Stomach smooth muscle (tissue), 2 donors: ENCODE data around the gene TMPRSS6.

Experiments used
- H3K27ac ChIP-seq: one replicate; pipeline ENCODE4 v1.7.0; 2013; ENCODE audit warnings: mild to moderate bottlenecking, low read length, inconsistent platforms
- H3K27me3 ChIP-seq, 2 donors: one replicate each; pipeline ENCODE4 v1.7.0; 2013; ENCODE audit warnings: low read length in 2 of 2; ENCODE audit not compliant: insufficient read depth in 2 of 2, control insufficient read depth in 1 of 2
- H3K36me3 ChIP-seq, 2 donors: one replicate each; pipeline ENCODE4 v1.7.0; 2013; ENCODE audit warnings: low read length in 2 of 2; ENCODE audit not compliant: control insufficient read depth in 2 of 2, insufficient read depth in 2 of 2
- H3K4me1 ChIP-seq: one replicate; pipeline ENCODE4 v1.7.0; 2013; ENCODE audit warnings: low read length; ENCODE audit not compliant: control insufficient read depth, insufficient read depth
- H3K4me3 ChIP-seq, 2 donors: one replicate each; pipeline ENCODE4 v1.7.0; 2013; ENCODE audit warnings: low read length in 2 of 2
- H3K9ac ChIP-seq, 2 donors: one replicate each; pipeline ENCODE4 v1.7.0; 2013; ENCODE audit warnings: low read length in 2 of 2, mild to moderate bottlenecking in 1 of 2
- H3K9me3 ChIP-seq, 2 donors: one replicate each; pipeline ENCODE4 v1.7.0; 2013; ENCODE audit warnings: low read length in 2 of 2; ENCODE audit not compliant: control insufficient read depth in 2 of 2
- donor health status: healthy.
- donor health status: Pancreatic carcinoma.

TMPRSS6 gene

DNA sequence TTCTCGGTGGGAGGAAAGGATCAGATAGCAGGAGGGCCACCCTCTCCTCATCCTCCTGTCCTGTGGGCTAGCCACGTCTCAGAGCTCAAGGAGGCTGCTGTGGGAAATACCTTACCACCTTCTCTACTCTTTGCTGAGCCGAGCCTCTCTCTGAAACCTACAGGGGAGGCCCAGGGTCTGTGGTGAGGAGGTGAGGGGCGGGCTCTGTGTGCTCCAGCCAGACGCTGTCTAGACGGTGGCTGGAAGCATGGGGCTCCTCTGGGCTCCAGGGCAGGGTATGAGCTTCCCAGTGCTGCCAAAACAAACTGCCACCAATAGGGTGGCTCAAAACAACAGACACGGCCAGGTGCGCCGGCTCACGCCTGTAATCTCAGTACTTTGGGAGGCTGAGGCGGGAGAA, 5.5 kb upstream of the TMPRSS6 start:
- no peaks in the 10 kb centered on the region for H3K36me3 ChIP-seq
- no peak overlapping the region for H3K27ac ChIP-seq
- H3K4me1 ChIP-seq: no peaks in the 10 kb centered on the region
- H3K27me3 ChIP-seq: peaks cover 0 to 15% of the 10 kb centered on the region in 2 donors
- H3K9ac ChIP-seq: no peak overlapping the region
- H3K9me3 ChIP-seq: no peaks in the 10 kb centered on the region
- no peak overlapping the region for H3K4me3 ChIP-seq

DNA sequence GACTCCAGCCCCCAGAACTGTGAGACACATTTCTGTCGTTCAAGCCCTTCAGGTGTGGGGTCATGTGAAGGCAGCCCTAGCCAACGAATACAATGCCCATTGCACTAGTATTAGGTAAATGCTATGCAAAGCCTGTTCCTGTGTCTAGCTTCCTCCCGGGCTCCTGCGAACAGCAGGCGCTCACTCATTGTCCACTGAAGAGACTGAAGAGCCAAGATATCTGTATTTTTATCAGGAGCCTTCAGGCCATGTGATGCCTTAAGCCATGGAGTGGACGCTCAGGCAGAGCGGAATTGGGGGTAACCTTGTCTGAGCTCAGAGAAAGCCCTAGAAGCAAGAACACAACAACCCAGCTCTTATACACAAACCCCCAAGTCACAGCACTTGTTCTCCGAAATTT, 4.2 kb upstream of the TMPRSS6 start:
- peaks cover 0 to 15% of the 10 kb centered on the region in 2 donors for H3K27me3 ChIP-seq
- H3K36me3 ChIP-seq: no peaks in the 10 kb centered on the region
- H3K4me1 ChIP-seq: no peaks in the 10 kb centered on the region
- H3K27ac ChIP-seq: no peak overlapping the region
- H3K4me3 ChIP-seq: no peak overlapping the region
- no peak overlapping the region for H3K9ac ChIP-seq
- no peaks in the 10 kb centered on the region for H3K9me3 ChIP-seq

DNA sequence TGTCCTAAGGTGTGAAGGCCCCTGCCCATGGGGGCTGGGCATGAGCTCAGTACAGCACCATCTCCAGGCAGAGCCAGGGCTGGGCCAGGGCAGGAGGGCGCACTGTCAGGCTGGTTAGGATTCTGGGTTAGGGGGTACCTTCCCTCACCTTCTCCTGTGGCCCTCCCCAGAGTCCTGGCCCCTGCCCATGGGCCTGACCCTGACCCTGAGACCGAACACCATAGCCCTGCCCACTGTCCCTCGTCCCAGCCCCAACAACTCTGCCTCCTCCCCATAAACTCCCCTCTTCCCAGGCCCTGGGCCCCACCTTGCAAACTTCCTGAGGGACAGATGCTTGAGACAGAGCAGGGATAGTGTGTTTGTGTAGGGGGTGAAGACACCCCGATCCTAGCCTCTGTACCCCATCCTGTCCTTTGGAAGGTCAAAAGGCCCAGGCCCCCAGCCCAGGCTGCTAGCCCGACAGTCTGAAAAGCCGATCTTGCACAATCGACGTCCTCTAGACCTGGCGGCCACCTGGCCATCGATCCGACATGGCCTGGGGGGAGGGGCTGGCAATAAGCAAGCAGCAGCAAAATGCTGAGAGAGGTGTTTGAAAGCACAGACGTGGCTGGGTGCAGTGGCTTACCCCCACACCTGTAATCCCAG, 2.7 kb upstream of the TMPRSS6 start:
- H3K4me3 ChIP-seq: no peak overlapping the region
- H3K4me1 ChIP-seq: no peaks in the 10 kb centered on the region
- H3K36me3 ChIP-seq: no peaks in the 10 kb centered on the region
- H3K9ac ChIP-seq: no peak overlapping the region
- no peaks in the 10 kb centered on the region for H3K9me3 ChIP-seq
- peaks cover 0 to 20% of the 10 kb centered on the region in 2 donors for H3K27me3 ChIP-seq
- no peak overlapping the region for H3K27ac ChIP-seq

GRCh38 chr22:37111156-37111717, 1.7 kb upstream of the TMPRSS6 start:
- Histone ChIP-seq H3K4me3 (no peak overlapping the region), H3K4me1 (no peaks in the 10 kb centered on the region), H3K9me3 (no peaks in the 10 kb centered on the region), H3K36me3 (no peaks in the 10 kb centered on the region), H3K27me3 (peaks cover 0 to 20% of the 10 kb centered on the region in 2 donors), H3K9ac (no peak overlapping the region), H3K27ac (no peak overlapping the region)

- Histone ChIP-seq H3K27me3 (peaks cover 3 to 28% of the 10 kb centered on the region in 2 donors), H3K27ac (no peak overlapping the region), H3K4me1 (no peaks in the 10 kb centered on the region)
Measured at GRCh38 chr22:37107816-37108621, 1.5 kb downstream of the TMPRSS6 start.

GRCh38 chr22:37105990-37106389, 3.5 kb downstream of the TMPRSS6 start:
- Histone ChIP-seq H3K4me1 (no peaks in the 10 kb centered on the region), H3K4me3 (no peak overlapping the region)

More at GRCh38 chr22:37107816-37108621, 1.5 kb downstream of the TMPRSS6 start:
- Histone ChIP-seq H3K9me3 (no peaks in the 10 kb centered on the region), H3K4me3 (no peak overlapping the region), H3K9ac (no peak overlapping the region), H3K36me3 (no peaks in the 10 kb centered on the region)

DNA sequence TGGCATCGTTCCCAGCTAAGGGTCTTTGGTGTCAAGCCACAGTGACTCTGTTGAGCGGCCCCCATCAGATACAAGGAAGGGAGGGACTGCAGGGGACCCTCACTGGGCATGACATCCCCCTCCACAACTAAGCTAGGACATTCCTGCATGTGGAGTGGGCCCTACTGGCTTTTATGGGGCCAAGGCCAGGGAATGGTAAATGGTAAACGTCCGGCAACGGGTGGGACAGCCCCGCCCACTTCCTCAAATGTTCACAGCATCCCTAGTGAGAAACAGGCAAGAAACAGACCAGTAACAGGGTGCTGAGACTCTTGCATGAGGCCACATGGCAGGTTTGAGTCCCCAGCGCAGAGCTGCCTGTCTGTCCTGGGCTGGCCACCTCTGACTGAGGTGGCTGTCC, 4.4 kb downstream of the TMPRSS6 start:
- no peak overlapping the region for H3K27ac ChIP-seq
- H3K9me3 ChIP-seq: no peaks in the 10 kb centered on the region
- peaks cover 3 to 22% of the 10 kb centered on the region in 2 donors for H3K27me3 ChIP-seq
- no peak overlapping the region for H3K4me3 ChIP-seq
- no peak overlapping the region for H3K9ac ChIP-seq
- no peaks in the 10 kb centered on the region for H3K4me1 ChIP-seq
- H3K36me3 ChIP-seq: no peaks in the 10 kb centered on the region

More at GRCh38 chr22:37105990-37106389, 3.5 kb downstream of the TMPRSS6 start:
- Histone ChIP-seq H3K9me3 (no peaks in the 10 kb centered on the region), H3K9ac (no peak overlapping the region), H3K27ac (no peak overlapping the region), H3K27me3 (peaks cover 3 to 22% of the 10 kb centered on the region in 2 donors), H3K36me3 (no peaks in the 10 kb centered on the region)

GRCh38 chr22:37103656-37104452, 5.7 kb downstream of the TMPRSS6 start:
- Histone ChIP-seq H3K27me3 (peaks cover 4 to 22% of the 10 kb centered on the region in 2 donors), H3K36me3 (no peaks in the 10 kb centered on the region), H3K4me3 (no peak overlapping the region), H3K27ac (no peak overlapping the region), H3K9me3 (no peaks in the 10 kb centered on the region), H3K9ac (no peak overlapping the region), H3K4me1 (no peaks in the 10 kb centered on the region)

DNA sequence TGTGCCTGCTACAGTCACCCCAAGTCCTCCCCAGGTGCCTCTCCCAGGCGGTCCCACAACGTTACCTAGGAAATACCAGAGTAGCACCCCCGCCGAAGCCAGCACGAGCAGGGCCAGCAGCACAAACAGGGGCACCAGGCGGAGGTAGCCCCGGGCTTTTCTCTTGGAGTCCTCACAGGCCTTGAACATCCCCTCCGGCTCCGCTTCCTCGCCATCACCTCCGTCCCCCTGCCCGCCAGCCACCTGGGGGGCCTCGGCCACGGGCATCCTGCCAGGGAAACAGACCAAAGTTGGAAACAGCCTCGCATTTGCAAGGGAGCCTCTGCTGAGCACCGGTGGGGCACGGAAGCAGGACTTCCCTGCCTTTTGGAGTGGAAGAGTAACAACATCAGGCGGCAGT, 6.4 kb downstream of the TMPRSS6 start:
- peaks cover 7 to 24% of the 10 kb centered on the region in 2 donors for H3K27me3 ChIP-seq

DNA sequence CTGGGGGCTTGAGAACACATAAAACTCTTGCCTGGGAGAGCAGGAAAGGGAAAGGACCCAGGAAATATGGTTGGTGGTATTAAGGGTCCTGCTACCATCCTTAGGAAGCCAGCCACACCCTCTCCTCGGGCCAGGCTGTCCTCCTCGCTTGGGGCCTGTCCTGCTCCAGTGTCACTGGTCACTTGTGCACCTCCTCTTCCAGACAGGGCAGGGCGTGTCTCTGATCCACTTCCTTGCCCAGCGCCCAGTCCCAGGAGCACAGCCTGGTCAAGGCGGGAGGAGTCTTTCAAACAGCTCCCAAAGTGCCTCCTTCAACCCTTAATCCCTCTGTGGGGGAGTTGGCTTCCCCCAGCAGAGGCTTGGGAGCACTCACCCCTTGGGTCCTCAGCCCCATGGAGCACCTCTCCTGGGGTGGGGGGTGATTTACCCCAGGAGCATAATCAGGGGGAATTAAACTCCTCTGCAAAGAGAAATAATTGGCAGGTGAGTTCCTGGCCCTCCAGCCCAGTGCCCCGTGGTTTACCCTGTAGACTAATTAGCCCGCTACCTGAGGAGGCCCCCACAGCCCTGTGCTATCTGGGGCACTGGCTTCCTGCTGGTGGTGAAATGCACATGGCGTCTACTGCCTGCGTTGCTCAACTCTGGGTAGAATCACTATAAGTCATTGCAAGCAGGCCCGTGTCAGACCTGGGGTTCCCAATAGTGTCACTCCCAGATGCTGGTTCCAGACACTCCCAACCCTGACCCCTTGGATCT, 8.0 kb downstream of the TMPRSS6 start:
- Histone ChIP-seq H3K4me1 (no peaks in the 10 kb centered on the region), H3K27me3 (peaks cover 13 to 27% of the 10 kb centered on the region in 2 donors), H3K9me3 (no peaks in the 10 kb centered on the region), H3K4me3 (no peak overlapping the region), H3K36me3 (no peaks in the 10 kb centered on the region), H3K9ac (no peak overlapping the region), H3K27ac (no peak overlapping the region)

More for the DNA sequence above, 6.4 kb downstream of the TMPRSS6 start:
- no peaks in the 10 kb centered on the region for H3K4me1 ChIP-seq
- H3K27ac ChIP-seq: no peak overlapping the region
- no peak overlapping the region for H3K9ac ChIP-seq
- no peak overlapping the region for H3K4me3 ChIP-seq
- no peaks in the 10 kb centered on the region for H3K36me3 ChIP-seq
- no peaks in the 10 kb centered on the region for H3K9me3 ChIP-seq
